ENCODE data around the gene PPEF1. TPM values are rescaled to one million over a fixed set of nuclear protein-coding genes. Genes with fewer than 3 reads are reported as not detected.

Gene PPEF1
- total RNA-seq, 6 experiments from 2014 or later = not detected

DNA sequence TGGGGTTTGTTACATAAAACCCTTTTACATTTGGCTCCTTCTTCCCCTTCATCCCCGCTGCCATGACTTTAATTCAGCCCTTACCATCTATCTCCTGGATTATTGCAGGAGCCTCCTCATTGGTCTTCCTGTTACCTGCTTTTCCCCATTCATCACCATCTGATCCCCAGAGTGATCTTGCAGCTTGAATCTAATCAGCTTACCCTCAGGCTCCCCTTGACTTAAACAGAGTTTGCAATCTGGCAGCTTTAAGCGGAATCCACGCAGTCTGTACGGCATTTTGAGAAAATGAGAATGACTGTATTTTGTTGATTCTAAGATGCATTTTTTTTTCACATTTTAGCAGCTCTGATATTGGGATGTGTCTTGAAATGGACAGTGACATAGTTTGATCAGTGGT, 14.9 kb upstream of the PPEF1 start:
- Mint-ChIP-seq H3K9me3 (no peaks in the 10 kb centered on the region), H3K27me3 (ENCODE audit: insufficient read depth) (peaks cover 18% of the 10 kb centered on the region), H3K36me3 (ENCODE audit: low read depth) (no peaks in the 10 kb centered on the region), H3K27ac (no peak overlapping the region), H3K4me1 (ENCODE audit: low read depth) (no peaks in the 10 kb centered on the region), H3K4me3 (no peak overlapping the region)
- TF ChIP-seq, protein P1, sequence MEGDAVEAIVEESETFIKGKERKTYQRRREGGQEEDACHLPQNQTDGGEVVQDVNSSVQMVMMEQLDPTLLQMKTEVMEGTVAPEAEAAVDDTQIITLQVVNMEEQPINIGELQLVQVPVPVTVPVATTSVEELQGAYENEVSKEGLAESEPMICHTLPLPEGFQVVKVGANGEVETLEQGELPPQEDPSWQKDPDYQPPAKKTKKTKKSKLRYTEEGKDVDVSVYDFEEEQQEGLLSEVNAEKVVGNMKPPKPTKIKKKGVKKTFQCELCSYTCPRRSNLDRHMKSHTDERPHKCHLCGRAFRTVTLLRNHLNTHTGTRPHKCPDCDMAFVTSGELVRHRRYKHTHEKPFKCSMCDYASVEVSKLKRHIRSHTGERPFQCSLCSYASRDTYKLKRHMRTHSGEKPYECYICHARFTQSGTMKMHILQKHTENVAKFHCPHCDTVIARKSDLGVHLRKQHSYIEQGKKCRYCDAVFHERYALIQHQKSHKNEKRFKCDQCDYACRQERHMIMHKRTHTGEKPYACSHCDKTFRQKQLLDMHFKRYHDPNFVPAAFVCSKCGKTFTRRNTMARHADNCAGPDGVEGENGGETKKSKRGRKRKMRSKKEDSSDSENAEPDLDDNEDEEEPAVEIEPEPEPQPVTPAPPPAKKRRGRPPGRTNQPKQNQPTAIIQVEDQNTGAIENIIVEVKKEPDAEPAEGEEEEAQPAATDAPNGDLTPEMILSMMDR (IDR thresholded peaks at IDR 0.05) = no peak
- DNase-seq = no peak

DNA sequence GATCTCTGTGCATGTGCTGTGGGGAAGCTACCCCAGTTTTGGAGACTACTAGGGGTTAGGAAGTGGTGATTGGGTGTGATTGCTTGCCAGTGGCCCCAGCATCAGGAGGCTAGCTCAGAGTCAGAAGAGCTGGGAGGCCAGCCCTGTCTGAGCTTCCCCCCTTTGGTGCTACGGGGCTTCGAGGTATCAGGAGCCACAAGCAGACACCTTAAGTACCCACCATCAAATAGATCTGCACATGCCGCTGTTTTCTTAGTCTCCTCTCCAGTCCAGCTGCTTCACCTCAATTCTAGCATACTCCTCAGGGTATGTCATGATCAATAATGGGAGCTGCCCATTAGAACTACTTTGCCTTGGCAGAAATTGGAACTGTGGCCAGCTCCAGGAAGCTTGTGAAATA, 10.8 kb upstream of the PPEF1 start:
- DNase-seq = no peak
- Mint-ChIP-seq H3K36me3 (ENCODE audit: low read depth) (no peaks in the 10 kb centered on the region), H3K9me3 (no peaks in the 10 kb centered on the region), H3K4me3 (no peak overlapping the region), H3K27ac (no peak overlapping the region), H3K4me1 (ENCODE audit: low read depth) (peaks cover under 1% of the 10 kb centered on the region; the same call in 1 of the 2 replicates), H3K27me3 (ENCODE audit: insufficient read depth) (peaks cover 12% of the 10 kb centered on the region)
- TF ChIP-seq, protein P1 (IDR thresholded peaks at IDR 0.05) = no peak

DNA sequence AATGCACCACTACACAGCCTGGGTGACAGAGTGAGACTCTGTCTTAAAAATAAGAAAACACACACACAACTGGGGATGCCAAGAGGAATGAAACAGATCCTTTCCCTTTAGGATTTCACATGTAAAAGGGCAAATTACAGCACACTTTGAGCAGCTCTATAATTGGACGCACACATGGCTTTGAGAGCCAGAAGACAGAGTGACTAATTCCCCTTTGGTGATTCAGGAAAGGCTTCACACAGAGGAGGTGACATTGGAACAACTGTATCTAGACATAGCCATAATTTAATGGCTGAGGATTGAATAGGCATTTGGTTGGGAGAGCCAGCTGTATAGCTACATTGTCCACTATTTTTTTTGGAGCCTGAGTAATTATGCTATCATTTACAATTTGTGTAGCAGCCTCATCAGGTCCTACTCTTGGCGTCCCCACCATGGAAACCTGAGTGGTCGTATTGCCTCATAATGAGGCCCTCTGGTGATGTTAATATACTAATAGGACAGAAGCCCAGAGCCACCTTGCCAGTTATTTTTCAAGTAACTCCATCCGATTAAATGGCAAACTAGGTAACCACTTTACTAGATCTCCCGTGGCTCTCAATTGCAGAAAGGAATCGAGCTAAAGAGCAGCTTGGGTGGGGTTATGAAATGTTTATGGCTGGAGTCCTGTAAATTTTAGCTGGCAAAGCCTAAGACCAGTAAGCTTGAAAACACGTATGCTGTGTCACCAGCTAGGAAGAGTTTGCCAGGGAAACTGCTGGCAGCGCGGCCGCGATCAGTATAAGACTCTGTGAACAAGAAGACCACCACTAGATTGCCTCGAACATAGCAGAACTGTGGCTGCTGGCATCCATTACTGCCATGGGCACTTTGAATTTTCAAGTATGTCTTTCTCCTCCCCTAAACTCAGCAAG, 8.5 kb upstream of the PPEF1 start:
- Mint-ChIP-seq H3K36me3 (ENCODE audit: low read depth) (no peaks in the 10 kb centered on the region), H3K4me3 (no peak overlapping the region), H3K9me3 (no peaks in the 10 kb centered on the region), H3K27ac (no peak overlapping the region), H3K4me1 (ENCODE audit: low read depth) (peaks cover 12% of the 10 kb centered on the region), H3K27me3 (ENCODE audit: insufficient read depth) (peaks cover 7% of the 10 kb centered on the region)
- TF ChIP-seq, protein P1 (IDR thresholded peaks at IDR 0.05) = no peak
- no peak for DNase-seq

DNA sequence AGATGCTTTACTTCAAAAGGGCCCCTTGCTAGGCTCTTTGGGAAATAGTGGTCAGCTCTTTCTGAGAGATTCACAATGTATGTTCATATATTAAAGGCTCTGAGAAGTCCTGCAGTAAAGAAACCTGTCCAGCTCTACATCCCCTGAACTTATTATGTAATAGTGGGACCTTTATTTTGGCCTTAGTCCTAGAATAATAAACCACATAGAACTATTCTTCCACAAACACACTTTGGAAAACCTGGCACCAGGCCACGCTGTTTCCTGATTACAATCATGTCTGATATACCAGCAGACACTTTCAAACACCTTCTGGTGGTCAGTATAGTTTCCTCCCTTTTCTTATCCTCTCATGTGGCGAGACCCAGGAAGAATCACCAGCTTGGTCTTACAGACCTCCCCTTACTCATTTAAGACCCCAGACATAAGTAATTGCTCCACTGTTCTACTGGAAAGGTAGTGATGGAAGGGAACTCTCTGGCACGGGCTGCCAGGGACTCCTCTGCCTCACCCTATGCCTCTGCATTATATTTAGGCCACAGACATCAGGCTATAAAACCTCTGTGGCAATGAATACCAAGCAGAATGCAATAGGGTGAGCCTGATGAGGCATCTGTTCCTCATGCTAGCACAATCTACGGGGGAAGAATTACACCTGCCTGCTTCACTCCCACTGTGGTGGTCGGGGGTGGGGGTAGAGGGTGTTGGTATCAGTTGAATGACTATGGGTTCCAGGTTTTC, 5.7 kb upstream of the PPEF1 start:
- Mint-ChIP-seq H3K9me3 (no peaks in the 10 kb centered on the region), H3K4me3 (no peak overlapping the region; the same call in 1 of the 2 replicates), H3K36me3 (ENCODE audit: low read depth) (no peaks in the 10 kb centered on the region), H3K27me3 (ENCODE audit: insufficient read depth) (peaks cover 8% of the 10 kb centered on the region), H3K27ac (no peak overlapping the region), H3K4me1 (ENCODE audit: low read depth) (peaks cover 12% of the 10 kb centered on the region)
- DNase-seq = no peak
- TF ChIP-seq, protein P1 (IDR thresholded peaks at IDR 0.05) = no peak

DNA sequence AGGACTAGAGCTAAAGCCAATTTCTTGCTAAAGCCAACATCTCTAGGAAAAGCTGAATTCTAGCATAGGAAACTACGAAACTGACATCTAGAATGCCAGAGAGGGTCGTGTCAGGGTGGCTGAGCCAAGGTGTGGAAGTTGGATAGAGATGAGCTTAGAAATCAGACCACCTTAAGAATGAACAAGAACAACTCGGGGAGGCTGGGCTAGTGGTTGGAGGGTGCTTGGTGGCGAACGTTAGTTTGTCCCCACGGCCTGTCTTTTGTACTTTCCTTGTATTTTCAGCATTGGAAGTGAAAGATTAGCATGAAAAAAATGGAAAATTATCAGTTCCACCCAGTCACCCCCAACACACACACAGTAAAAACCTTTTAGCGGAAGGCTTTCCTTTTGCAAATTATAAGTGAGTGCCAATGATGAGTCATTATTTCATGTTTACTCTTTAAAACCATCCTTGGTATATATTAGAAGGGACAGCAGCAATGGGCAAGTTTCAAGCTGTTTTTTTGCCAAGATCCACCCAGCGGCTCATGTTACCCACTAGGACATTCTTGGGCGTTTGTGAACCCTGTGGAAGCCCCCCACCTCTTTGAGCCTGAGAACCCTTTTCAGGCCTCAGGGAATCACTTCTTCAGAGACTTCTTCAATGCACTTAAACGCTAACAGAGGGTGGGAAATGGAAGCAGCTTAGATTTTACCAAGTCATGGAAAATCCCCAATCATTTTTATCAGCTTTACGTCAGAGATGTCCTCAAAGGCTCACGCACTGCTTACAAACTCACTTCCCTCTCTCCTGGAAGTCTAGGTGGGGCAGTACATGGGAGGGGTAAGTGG, 4.9 kb upstream of the PPEF1 start:
- Mint-ChIP-seq H3K27ac (no peak overlapping the region), H3K27me3 (ENCODE audit: insufficient read depth) (peaks cover 5% of the 10 kb centered on the region), H3K4me3 (peak overlapping the region; percentile 46; the same call in 1 of the 2 replicates), H3K4me1 (ENCODE audit: low read depth) (peaks cover 12% of the 10 kb centered on the region), H3K9me3 (no peaks in the 10 kb centered on the region), H3K36me3 (ENCODE audit: low read depth) (no peaks in the 10 kb centered on the region)
- peak; percentile 6 for DNase-seq
- TF ChIP-seq, protein P1 (IDR thresholded peaks at IDR 0.05) = no peak

Data from HFFc6 (cell line).